Endothelial cell of umbilical vein (primary cell): ENCODE results near the gene ZNF132. TPM values are rescaled to one million over a fixed set of nuclear protein-coding genes. Genes with fewer than 3 reads are reported as not detected.

Source experiments
- BruUV-seq: library from RNA; stranded (reverse); fragments of 400-500 nt; replicated peaks from 2 replicates; lab custom pipeline; 2021; lab: Mats Ljungman, UMichigan
- CTCF ChIA-PET: fragments of 300-600, 350-600 bp; sonication (Branson Sonifier 250); formaldehyde crosslinking; loops from one replicate; lab custom pipeline; 2021; ENCODE audit warnings: antibody characterized with exemption, inconsistent platforms; lab: Charles Lee
- POLR2A ChIA-PET: fragments of 300-600, 350-600 bp; sonication (Branson Sonifier 250); formaldehyde crosslinking; loops from one replicate; lab custom pipeline; 2021; ENCODE audit warnings: antibody characterized with exemption, inconsistent platforms; lab: Charles Lee
- DNase-seq: peaks from one replicate; pipeline ENCODE4 v3.0.0-alpha.2; 2011; ENCODE audit warnings: low read depth, low spot score
- FAIRE-seq: peaks from 2 replicates; lab custom pipeline; 2011; peaks lifted over from hg19 to GRCh38; lab: Jason Lieb, UNC
- H2AFZ ChIP-seq: 2 replicates; pipeline ENCODE4 v1.6.0; 2012; ENCODE audit warnings: low read depth, low read length, control low read depth, inconsistent platforms
- H3K27ac ChIP-seq: 2 replicates; pipeline ENCODE4 v1.5.1; 2011; ENCODE audit warnings: low read depth, mild to moderate bottlenecking, control low read depth, low read length, moderate library complexity; ENCODE audit not compliant: insufficient read depth
- H3K27me3 ChIP-seq, 2 experiments: 2 replicates each; pipeline versions ENCODE4 v1.6.0 to v1.6.1; 2011; ENCODE audit warnings: low read length in 2 of 2, mixed read lengths in 1 of 2; ENCODE audit not compliant: control insufficient read depth in 2 of 2, insufficient read depth in 2 of 2
- H3K36me3 ChIP-seq, 2 experiments: 2 replicates in 1 of 2; 3 replicates in 1 of 2; pipeline ENCODE4 v1.5.1; 2011; ENCODE audit warnings: low read length in 2 of 2, mild to moderate bottlenecking in 1 of 2, moderate library complexity in 1 of 2; ENCODE audit not compliant: control insufficient read depth in 2 of 2, insufficient read depth in 2 of 2; ENCODE audit errors: extremely low read depth in 1 of 2
- H3K4me1 ChIP-seq: 3 replicates; pipeline ENCODE4 v1.5.1; 2011; ENCODE audit warnings: mild to moderate bottlenecking, low read length; ENCODE audit not compliant: control insufficient read depth, insufficient read depth; ENCODE audit errors: extremely low read depth
- H3K4me2 ChIP-seq: 2 replicates; pipeline ENCODE4 v1.6.1; 2011; ENCODE audit warnings: low read length, control low read depth, mixed read lengths; ENCODE audit not compliant: insufficient read depth
- H3K4me3 ChIP-seq, 3 experiments: fragments of 200-600 bp in 1 of 3; sonication (generic), shearing (Covaris generic) in 1 of 3; replicated peaks in 1 of 3; 2 replicates each; pipeline ENCODE4 v1.5.1; 2011 to 2016; ENCODE audit warnings: control low read depth in 3 of 3, low read length in 3 of 3, mild to moderate bottlenecking in 2 of 3, inconsistent platforms in 1 of 3, low read depth in 1 of 3, moderate library complexity in 1 of 3; ENCODE audit not compliant: insufficient read depth in 1 of 3
- H3K79me2 ChIP-seq: 2 replicates; pipeline ENCODE4 v1.6.0; 2012; ENCODE audit warnings: low read length, inconsistent platforms; ENCODE audit not compliant: control insufficient read depth, insufficient read depth
- H3K9ac ChIP-seq: replicated peaks from 2 replicates; pipeline ENCODE3; 2011; ENCODE audit warnings: low read length, control low read depth; ENCODE audit not compliant: insufficient read depth; ENCODE audit errors: extremely low read depth
- H3K9me1 ChIP-seq: replicated peaks from 3 replicates; pipeline ENCODE4 v1.6.0; 2011; ENCODE audit warnings: mild to moderate bottlenecking, low read length; ENCODE audit not compliant: control insufficient read depth, insufficient read depth; ENCODE audit errors: extremely low read depth
- H3K9me3 ChIP-seq: replicated peaks from 2 replicates; pipeline ENCODE4 v1.5.1; 2012; ENCODE audit warnings: low read length, inconsistent platforms; ENCODE audit not compliant: control insufficient read depth, insufficient read depth
- H4K20me1 ChIP-seq: replicated peaks from 2 replicates; pipeline ENCODE3; 2011; ENCODE audit warnings: mild to moderate bottlenecking, low read length; ENCODE audit not compliant: control insufficient read depth, insufficient read depth; ENCODE audit errors: extremely low read depth
- CTCF ChIP-seq, 2 donors: IDR thresholded peaks; 1 replicate in 1 of 2; 2 replicates in 1 of 2; pipeline ENCODE4 v1.5.1; 2011; ENCODE audit warnings: low read length in 2 of 2, mild to moderate bottlenecking in 2 of 2, moderate library complexity in 2 of 2, control low read depth in 1 of 2, inconsistent platforms in 1 of 2, low read depth in 1 of 2; ENCODE audit not compliant: insufficient read depth in 1 of 2; ENCODE audit errors: extremely low read depth in 1 of 2
- EZH2 ChIP-seq: IDR thresholded peaks from 2 replicates; pipeline ENCODE4 v1.6.1; 2012; ENCODE audit warnings: borderline replicate concordance, low read depth, mild to moderate bottlenecking, moderate library complexity, low read length, inconsistent platforms; ENCODE audit not compliant: severe bottlenecking
- FOS ChIP-seq: IDR thresholded peaks from 2 replicates; pipeline ENCODE4 v1.6.1; 2011; ENCODE audit warnings: mild to moderate bottlenecking, low read length, moderate library complexity, borderline replicate concordance; ENCODE audit not compliant: insufficient read depth
- GATA2 ChIP-seq: IDR thresholded peaks from 2 replicates; pipeline ENCODE4 v1.7.0; 2011; ENCODE audit warnings: low read depth, mild to moderate bottlenecking, moderate library complexity, mixed read lengths, low read length; ENCODE audit not compliant: insufficient read length, insufficient read depth
- JUN ChIP-seq: IDR thresholded peaks from 2 replicates; pipeline ENCODE4 v1.6.1; 2011; ENCODE audit warnings: borderline replicate concordance, low read depth; ENCODE audit not compliant: insufficient read length, insufficient read depth
- MYC ChIP-seq: IDR thresholded peaks from one replicate; pipeline ENCODE4 v1.6.1; 2011; ENCODE audit warnings: mild to moderate bottlenecking, low read depth, low read length
- POLR2A ChIP-seq: IDR thresholded peaks from 2 replicates; pipeline ENCODE4 v1.6.1; 2012; ENCODE audit warnings: low read depth, mild to moderate bottlenecking, control low read depth, low read length
- POLR2AphosphoS5 ChIP-seq: IDR thresholded peaks from 2 replicates; pipeline ENCODE4 v1.6.1; 2012; ENCODE audit warnings: low read depth, mild to moderate bottlenecking, control low read depth, low read length, moderate library complexity; ENCODE audit not compliant: insufficient read depth
- dilution Hi-C: fragments of 300-500 bp; cut with MboI; formaldehyde crosslinking; loops from one replicate; pipeline ENCODE4 v1.15.0; 2019; ENCODE audit warnings: low sequenced_read_pairs; ENCODE audit not compliant: extremely low pct_ligation_motif_present
- intact Hi-C: fragments of 100-400 bp; cut with micrococcal nuclease; formaldehyde crosslinking; loops from one replicate; pipeline ENCODE4 v1.10.0; 2022
- polyA plus RNA-seq, 4 experiments: library from polyadenylated mRNA; depleted of rRNA in 3 of 4; stranded (reverse) in 3 of 4; unstranded in 1 of 4; fragments of >200 nt; gene quantifications; 2 replicates each; pipeline versions ENCODE4 v1.2.1 to v1.2.3, GENCODE V29; 2011 to 2012; ENCODE audit warnings: missing spikeins in 1 of 4
- total RNA-seq: library from RNA; stranded (reverse); gene quantifications from 2 replicates; pipeline ENCODE4 v1.2.3, GENCODE V29; 2021
- TF ChIP-seq, protein P1 (sequence below): IDR thresholded peaks from 2 replicates; pipeline ENCODE4 v1.6.1; 2011; ENCODE audit not compliant: insufficient read depth, insufficient read length

The ZNF132 gene
- total and polyA plus RNA-seq, 2 donors (not counting 3 experiments of a cell fraction or from before 2014, with no cell fraction given): 0.54 to 4.2 TPM

DNA sequence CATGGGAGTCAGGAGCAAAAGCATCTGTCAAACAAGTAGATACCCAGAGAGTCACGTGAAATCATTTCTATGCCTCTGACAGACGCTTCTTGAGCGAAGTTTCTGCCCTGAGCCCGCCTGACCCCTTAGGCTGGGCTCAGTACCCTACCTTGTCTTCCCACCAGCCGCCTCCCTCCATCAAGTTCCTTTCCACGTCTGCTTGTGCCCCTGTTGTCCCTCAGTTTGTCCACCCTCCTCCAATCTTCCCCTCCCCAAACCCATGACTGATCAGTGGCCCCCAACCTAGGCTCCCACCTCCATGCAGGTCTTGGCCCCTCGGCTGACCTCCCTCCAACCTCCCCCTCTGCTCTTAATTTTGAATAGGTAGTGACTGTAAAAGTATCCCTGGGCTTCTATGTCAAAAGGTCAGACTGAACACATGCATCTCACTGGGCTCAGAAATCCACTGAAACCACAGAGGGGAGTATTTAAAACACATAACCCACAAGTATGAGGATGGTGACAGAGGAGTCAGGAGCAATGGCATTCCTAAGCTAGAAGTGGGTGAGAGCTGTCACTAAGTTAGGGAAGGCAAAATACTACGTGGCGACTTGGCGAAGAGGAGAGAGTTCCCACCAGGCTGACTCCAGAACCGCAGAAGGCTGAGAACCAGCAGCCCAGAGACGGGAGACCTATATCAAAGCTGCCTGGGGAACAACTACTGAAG is 34.5 kb upstream of the ZNF132 start:
- Histone ChIP-seq H3K9ac (no peak overlapping the region), H3K36me3 (peaks cover under 1 to 20% of the 10 kb centered on the region in 2 experiments), H3K9me1 (no peaks in the 10 kb centered on the region), H3K4me3 (no peak overlapping the region), H2AFZ (no peak overlapping the region), H3K79me2 (no peaks in the 10 kb centered on the region), H4K20me1 (no peaks in the 10 kb centered on the region), H3K4me2 (no peak overlapping the region), H3K27me3 (no peaks in the 10 kb centered on the region), H3K27ac (no peak overlapping the region), H3K4me1 (peaks cover 9% of the 10 kb centered on the region), H3K9me3 (no peaks in the 10 kb centered on the region)
- DNase-seq: no peak
- TF ChIP-seq CTCF (IDR thresholded peaks at IDR 0.05; ENCODE audit: extremely low read depth in 1 of 2, insufficient read depth in 1 of 2, low read depth in 1 of 2, low read length in 2 of 2) (no peak), EZH2 (no peak), POLR2AphosphoS5 (no peak), POLR2A (no peak), GATA2 (no peak), MYC (no peak), FOS (no peak), JUN (no peak)
- TF ChIP-seq, protein P1, sequence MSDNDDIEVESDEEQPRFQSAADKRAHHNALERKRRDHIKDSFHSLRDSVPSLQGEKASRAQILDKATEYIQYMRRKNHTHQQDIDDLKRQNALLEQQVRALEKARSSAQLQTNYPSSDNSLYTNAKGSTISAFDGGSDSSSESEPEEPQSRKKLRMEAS: no peak
- no TSS peak for BruUV-seq
- dilution Hi-C loops (no loop called here), intact Hi-C loops (no loop called here)
- ChIA-PET CTCF (interaction anchor here (1.3 kb wide), 1 partner anchor 59 kb away, joined by 3 read pairs; no protein-coding TSS in a partner anchor), POLR2A (no interaction called here)
- FAIRE-seq: no peak
